Fibroblast of skin of right biceps (primary cell): Measurements from ENCODE around the gene OR7G2.
"Not testable (repeated sequence)": the region's sequence is repeated elsewhere in the genome, so short reads cannot be mapped to it uniquely, and the experiment has no call there.

Experiments
- DNase-seq: peaks from one replicate; pipeline ENCODE4 v3.0.0-alpha.2; 2013

Gene OR7G2

GRCh38 chr19:9071720-9072119 is 35.6 kb downstream of the OR7G2 start:
- not testable (repeated sequence) for DNase-seq

DNA sequence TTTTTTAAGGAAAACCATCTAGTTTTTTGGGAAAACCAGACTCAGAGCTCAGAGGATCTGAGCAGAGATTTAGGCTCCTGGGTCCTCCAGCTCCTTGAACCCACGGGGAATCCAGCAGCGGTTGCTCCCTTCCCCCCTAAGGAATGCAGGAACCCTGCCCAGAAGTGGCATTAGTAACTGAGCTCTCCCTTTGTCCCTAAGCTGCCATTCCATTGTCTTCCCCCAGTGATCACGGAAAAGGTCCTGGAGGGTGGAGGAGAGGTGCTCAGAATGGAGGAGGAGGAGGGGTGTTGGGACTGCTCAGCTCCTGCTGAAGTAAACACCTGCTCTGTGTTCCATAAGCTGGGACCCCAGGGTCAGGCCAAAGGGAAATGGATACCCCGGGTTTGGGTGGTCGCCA is 37.2 kb downstream of the OR7G2 start:
- DNase-seq: no peak

GRCh38 chr19:9065457-9066014 is 41.7 kb downstream of the OR7G2 start:
- DNase-seq: no peak

DNA sequence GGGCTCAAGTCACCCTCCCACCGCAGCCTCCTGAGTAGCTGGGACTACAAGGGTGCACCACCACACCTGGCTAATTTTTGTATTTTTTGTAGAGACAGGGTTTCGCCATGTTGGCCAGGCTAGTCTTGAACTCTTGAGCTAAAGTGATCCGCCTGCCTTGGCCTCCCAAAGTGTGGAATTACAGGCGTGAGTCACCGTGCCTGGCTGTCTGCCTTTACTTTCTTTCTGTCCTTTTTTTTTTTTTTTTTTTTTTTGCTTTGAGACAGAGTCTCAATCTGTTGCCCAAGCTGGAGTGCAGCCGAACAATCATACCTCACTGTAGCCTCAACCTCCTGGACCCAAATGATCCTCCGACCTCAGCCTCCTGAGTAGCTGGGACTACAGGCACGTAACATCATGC is 45.4 kb downstream of the OR7G2 start:
- no peak for DNase-seq

DNA sequence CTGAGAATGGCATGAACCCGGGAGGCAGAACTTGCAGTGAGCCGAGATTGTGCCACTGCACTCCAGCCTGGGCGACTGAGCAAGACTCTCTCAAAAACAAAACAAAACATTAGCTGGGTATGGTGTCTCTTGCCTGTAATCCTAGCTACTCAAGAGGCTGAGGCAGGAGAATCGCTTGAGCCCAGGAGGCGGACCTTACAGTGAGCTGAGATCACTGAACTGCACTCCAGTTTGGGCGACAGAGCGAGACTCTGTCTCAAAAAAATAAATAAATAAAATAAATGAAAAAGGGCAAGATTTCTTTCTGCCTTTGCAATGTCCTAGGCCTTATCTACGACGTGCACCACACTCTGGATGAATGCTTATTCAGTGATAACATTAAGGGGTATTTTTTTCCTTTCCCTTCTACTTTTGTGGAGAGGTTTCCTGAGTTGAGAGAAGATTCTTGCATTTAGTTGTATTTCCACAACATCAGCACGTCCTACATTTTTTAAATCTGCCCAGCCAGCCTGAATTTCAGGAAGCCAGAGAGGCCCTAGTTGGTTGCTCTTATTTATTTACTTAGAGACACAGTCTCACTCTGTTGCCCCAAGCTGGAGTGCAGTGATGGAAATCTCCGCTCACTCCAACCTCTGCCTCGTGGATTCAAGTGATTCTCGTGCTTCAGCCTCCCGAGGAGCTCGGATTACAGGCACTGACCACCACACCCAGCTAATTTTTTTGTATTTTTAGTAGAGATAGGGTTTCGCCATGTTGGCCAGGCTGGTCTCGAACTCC is 46.5 kb downstream of the OR7G2 start:
- DNase-seq: no peak

DNA sequence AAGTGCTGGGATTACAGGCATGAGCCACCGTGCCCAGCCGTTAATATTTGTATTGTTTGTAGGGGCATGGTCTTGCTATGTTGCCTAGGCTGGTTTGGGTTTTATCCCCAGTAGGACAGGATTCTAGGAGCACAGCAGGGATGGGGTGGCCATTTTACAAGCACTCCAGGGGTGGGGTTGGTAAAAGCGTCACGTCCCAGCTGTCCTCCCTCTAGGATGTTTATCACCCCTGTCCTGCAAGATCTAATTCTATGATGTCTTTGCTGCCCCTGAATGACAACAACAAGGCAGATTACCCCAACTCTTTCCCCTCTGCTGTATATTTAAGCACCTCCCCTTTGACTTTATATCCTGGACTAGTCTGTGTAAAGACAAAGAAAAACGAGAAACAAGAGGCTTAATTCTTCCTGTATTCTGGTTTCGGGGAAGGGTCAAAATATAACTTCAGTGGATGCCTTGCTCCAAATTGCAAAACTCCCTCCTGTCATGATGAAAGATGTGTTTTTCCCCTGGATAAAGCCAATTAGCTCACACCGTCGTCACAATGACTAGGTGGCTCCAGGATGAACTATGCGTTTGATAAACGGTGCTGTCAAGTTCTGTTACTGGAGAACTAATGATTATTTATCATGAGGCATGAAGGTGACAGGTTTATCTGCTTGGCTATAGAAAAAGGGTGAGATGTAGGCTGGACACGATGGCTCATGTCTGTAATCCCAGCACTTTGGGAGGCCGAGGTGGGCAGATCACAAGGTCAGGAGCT is 48.2 kb downstream of the OR7G2 start:
- DNase-seq: no peak

DNA sequence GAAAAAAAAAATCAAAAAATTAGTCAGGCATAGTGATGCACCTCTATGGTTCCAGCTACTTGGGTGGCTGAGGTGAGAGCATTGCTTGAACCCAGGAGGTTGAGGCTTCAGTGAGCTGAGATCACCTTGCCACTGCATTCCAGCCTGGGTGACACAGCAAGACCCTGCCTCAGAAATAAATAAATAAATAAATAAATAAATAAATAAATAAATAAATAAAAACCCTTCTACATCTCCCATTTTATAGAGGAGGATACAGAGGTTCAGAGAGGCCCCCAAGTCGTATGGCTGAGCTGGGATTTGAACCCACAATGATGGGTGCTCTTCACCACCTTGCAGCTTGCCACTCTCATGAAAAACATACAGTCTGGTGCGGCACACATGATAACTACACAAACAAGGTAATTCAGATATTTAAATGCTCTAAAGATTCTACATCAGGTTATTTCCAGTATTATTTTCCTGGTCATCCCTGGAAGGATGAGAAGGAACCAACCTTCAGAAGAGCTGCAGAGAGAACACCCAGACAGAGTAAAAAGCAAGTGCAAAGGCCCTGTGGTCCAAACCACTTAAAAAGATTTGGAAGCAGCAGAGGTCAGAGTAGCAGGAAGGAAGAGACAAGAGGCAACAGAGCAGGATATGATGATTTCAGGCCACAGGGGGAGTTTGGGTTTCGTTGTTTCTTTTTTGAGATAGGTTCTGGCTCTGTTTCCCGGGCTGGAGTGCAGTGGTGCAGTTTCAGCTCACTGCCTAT is 49.6 kb downstream of the OR7G2 start:
- no peak for DNase-seq

DNA sequence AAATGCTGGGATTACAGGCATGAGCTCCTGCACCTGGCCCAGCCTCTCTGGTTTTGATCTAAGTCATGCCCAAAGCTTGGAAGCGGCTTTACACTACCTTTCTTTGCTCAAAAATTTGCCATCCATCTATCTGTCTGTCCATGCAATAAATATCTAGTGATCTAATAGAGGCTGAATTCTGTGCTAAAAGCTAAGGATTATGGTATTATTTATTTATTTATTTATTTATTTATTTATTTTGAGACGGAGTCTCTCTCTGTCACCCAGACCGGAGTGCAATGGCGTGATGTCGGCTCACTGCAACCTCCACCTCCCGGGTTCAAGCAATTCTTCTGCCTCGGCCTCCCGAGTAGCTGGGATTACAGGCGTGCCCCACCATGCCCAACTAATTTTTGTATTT is 51.1 kb downstream of the OR7G2 start:
- DNase-seq: not testable (repeated sequence)

DNA sequence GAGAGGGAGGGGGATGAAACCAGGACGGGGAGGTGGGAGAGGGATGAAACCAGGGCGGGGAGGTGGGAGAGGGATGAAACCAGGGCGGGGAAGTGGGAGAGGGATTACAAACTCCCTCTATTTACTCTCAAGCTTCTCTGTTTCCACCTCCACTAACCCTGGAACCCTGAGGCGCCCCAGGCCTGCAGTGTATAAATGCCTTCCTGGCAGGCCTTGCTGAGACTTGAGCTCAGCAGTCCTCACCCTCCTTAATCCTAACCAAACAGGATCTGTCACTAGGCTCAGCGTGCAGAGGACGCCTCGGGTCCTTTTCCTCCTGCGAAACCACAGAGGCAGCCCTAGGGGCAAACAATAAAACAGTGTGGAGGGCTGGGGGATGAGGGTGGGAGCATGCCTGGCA is 52.5 kb downstream of the OR7G2 start:
- no peak for DNase-seq

- DNase-seq: no peak
Measured at GRCh38 chr19:9054207-9054606, 53.1 kb downstream of the OR7G2 start.

DNA sequence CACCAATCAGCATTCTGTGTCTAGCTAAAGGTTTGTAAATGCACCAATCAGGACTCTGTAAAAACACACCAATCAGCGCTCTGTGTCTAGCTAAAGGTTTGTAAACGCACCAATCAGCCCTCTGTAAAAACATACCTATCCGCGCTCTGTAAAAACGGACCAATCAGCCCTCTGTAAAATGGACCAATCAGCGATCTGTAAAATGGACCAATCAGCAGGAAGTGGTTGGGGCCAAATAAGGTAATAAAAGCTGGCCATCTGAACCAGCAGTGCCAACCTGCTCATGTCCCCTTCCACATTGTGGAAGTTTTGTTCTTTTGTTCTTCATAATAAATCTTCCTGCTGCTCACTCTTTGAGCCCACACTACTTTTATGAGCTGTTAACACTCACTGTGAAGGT is 53.6 kb downstream of the OR7G2 start:
- not testable (repeated sequence) for DNase-seq

- DNase-seq: no peak
Measured at GRCh38 chr19:9052894-9053293, 54.4 kb downstream of the OR7G2 start.
